SK-N-SH (cell line): ENCODE results near the gene PXMP4. TPM values are rescaled to one million over a fixed set of nuclear protein-coding genes. Genes with fewer than 3 reads are reported as not detected.

ENCODE experiments used
- CTCF ChIA-PET: fragments of 300-600, 350-600 bp; formaldehyde crosslinking; extraction: SDS; loops from one replicate; lab custom pipeline; 2021; lab: Yijun Ruan, JAX
- POLR2A ChIA-PET: fragments of 350-600 bp; sonication (Branson Sonifier 250); formaldehyde crosslinking; extraction: SDS; loops from one replicate; lab custom pipeline; 2020; ENCODE audit warnings: antibody characterized with exemption, inconsistent platforms; lab: Yijun Ruan, JAX
- DNase-seq: peaks from one replicate; pipeline ENCODE4 v3.0.0; 2012
- H2AFZ ChIP-seq: fragments of 200-600 bp; sonication (generic); 2 replicates; pipeline ENCODE4 v1.8.1; 2016; ENCODE audit warnings: antibody characterized with exemption, mild to moderate bottlenecking, low read depth
- H3F3A ChIP-seq: fragments of 200-600 bp; sonication (generic); replicated peaks from 2 replicates; pipeline ENCODE3; 2016; ENCODE audit warnings: antibody characterized with exemption, mild to moderate bottlenecking; ENCODE audit not compliant: insufficient read depth
- H3K27ac ChIP-seq, 2 experiments: fragments of 200-500 bp in 1 of 2; fragments of 200-600 bp in 1 of 2; sonication (Bioruptor generic) in 1 of 2; sonication (generic), shearing (Covaris generic) in 1 of 2; 2 replicates each; pipeline versions ENCODE4 v1.5.1 to v1.6.1; 2014 to 2016; ENCODE audit warnings: low read depth in 2 of 2, inconsistent platforms in 1 of 2, low read length in 1 of 2, mild to moderate bottlenecking in 1 of 2, mixed read lengths in 1 of 2
- H3K27me3 ChIP-seq: fragments of 200-600 bp; sonication (generic), shearing (Covaris generic); 2 replicates; pipeline ENCODE4 v1.6.1; 2016; ENCODE audit warnings: mixed run types; ENCODE audit not compliant: insufficient read depth
- H3K36me3 ChIP-seq, 2 experiments: fragments of 200-500 bp in 1 of 2; fragments of 200-600 bp in 1 of 2; sonication (Bioruptor generic) in 1 of 2; sonication (generic) in 1 of 2; replicated peaks in 1 of 2; 2 replicates each; pipeline versions ENCODE3 to v1.5.1; 2014 to 2016; ENCODE audit warnings: low read length in 1 of 2, mild to moderate bottlenecking in 1 of 2; ENCODE audit not compliant: insufficient read depth in 2 of 2, control insufficient read depth in 1 of 2
- H3K4me1 ChIP-seq, 2 experiments: fragments of 200-500 bp in 1 of 2; fragments of 200-600 bp in 1 of 2; sonication (Bioruptor generic) in 1 of 2; sonication (generic), shearing (Covaris generic) in 1 of 2; 2 replicates each; pipeline versions ENCODE4 v1.5.1 to v1.6.1; 2014 to 2016; ENCODE audit warnings: low read depth in 1 of 2, low read length in 1 of 2, mixed run types in 1 of 2; ENCODE audit not compliant: insufficient read depth in 2 of 2, control insufficient read depth in 1 of 2
- H3K4me2 ChIP-seq: fragments of 200-600 bp; sonication (generic), shearing (Covaris generic); 2 replicates; pipeline ENCODE4 v1.6.1; 2017; ENCODE audit warnings: mixed run types
- H3K4me3 ChIP-seq, 2 experiments: fragments of 200-500 bp in 1 of 2; fragments of 200-600 bp in 1 of 2; sonication (Bioruptor generic) in 1 of 2; sonication (generic), shearing (Covaris generic) in 1 of 2; 2 replicates each; pipeline versions ENCODE4 v1.5.1 to v1.8.1; 2014 to 2016; ENCODE audit warnings: low read depth in 2 of 2, inconsistent platforms in 1 of 2, low read length in 1 of 2, mild to moderate bottlenecking in 1 of 2, mixed read lengths in 1 of 2, moderate library complexity in 1 of 2
- H3K79me2 ChIP-seq: fragments of 200-600 bp; sonication (generic); 2 replicates; pipeline ENCODE4 v1.8.1; 2017; ENCODE audit warnings: mild to moderate bottlenecking; ENCODE audit not compliant: insufficient read depth
- H3K9ac ChIP-seq: fragments of 200-600 bp; sonication (generic); 2 replicates; pipeline ENCODE4 v1.6.1; 2017; ENCODE audit warnings: mixed run types
- H3K9me2 ChIP-seq: fragments of 200-600 bp; sonication (generic); 2 replicates; pipeline ENCODE4 v1.6.1; 2017; ENCODE audit warnings: mixed run types
- H3K9me3 ChIP-seq: fragments of 200-600 bp; sonication (generic); 2 replicates; pipeline ENCODE4 v1.6.1; 2017; ENCODE audit warnings: mixed run types, mild to moderate bottlenecking, moderate library complexity
- H4K20me1 ChIP-seq: fragments of 200-600 bp; sonication (generic); 2 replicates; pipeline ENCODE4 v1.6.1; 2017; ENCODE audit warnings: mild to moderate bottlenecking, mixed run types; ENCODE audit not compliant: insufficient read depth
- CTCF ChIP-seq: fragments of 200-600 bp; sonication (generic); IDR thresholded peaks from 2 replicates; pipeline ENCODE4 v1.6.1; 2017; ENCODE audit warnings: antibody characterized with exemption, mild to moderate bottlenecking, moderate library complexity
- EP300 ChIP-seq, 2 experiments: IDR thresholded peaks; 2 replicates each; pipeline versions ENCODE4 v1.4.0 to v1.6.1; 2012; ENCODE audit warnings: borderline replicate concordance in 1 of 2, low read depth in 1 of 2, low read length in 1 of 2
- EZH2phosphoT487 ChIP-seq: fragments of 200-600 bp; sonication (generic); IDR thresholded peaks from 2 replicates; pipeline ENCODE4 v1.6.1; 2017; ENCODE audit warnings: low read depth, mixed run types, mild to moderate bottlenecking, antibody characterized with exemption, moderate library complexity, borderline replicate concordance
- FOSL2 ChIP-seq: IDR thresholded peaks from 2 replicates; pipeline ENCODE4 v1.4.0; 2012; ENCODE audit warnings: low read depth, mild to moderate bottlenecking, moderate library complexity, borderline replicate concordance
- FOXJ3 ChIP-seq: sonication (generic); formaldehyde crosslinking; IDR thresholded peaks from 2 replicates; pipeline ENCODE4 v1.5.1; 2020; ENCODE audit warnings: mild to moderate bottlenecking, missing genetic modification reagents
- FOXM1 ChIP-seq: IDR thresholded peaks from 2 replicates; pipeline ENCODE4 v1.4.0; 2012; ENCODE audit warnings: low read depth, mild to moderate bottlenecking
- GABPA ChIP-seq: IDR thresholded peaks from 2 replicates; pipeline ENCODE4 v1.4.0; 2012; ENCODE audit warnings: low read depth, mild to moderate bottlenecking
- GATA2 ChIP-seq: sonication (generic); formaldehyde crosslinking; IDR thresholded peaks from 2 replicates; pipeline ENCODE4 v1.5.0; 2020; ENCODE audit warnings: mild to moderate bottlenecking, missing genetic modification reagents
- JUND ChIP-seq: IDR thresholded peaks from 2 replicates; pipeline ENCODE4 v1.4.0; 2012
- MEF2A ChIP-seq: IDR thresholded peaks from 2 replicates; pipeline ENCODE4 v1.4.0; 2012; ENCODE audit warnings: low read depth, borderline replicate concordance
- MXI1 ChIP-seq: IDR thresholded peaks from 2 replicates; pipeline ENCODE4 v1.6.1; 2012; ENCODE audit warnings: mild to moderate bottlenecking, low read depth, low read length, improper control_type of control experiment
- NFIC ChIP-seq: IDR thresholded peaks from 2 replicates; pipeline ENCODE4 v1.4.0; 2012; ENCODE audit warnings: borderline replicate concordance
- POLR2AphosphoS5 ChIP-seq: IDR thresholded peaks from 2 replicates; pipeline ENCODE4 v1.6.1; 2012; ENCODE audit warnings: low read depth, low read length
- RAD21 ChIP-seq: IDR thresholded peaks from 2 replicates; pipeline ENCODE4 v1.6.1; 2012; ENCODE audit warnings: mild to moderate bottlenecking, low read length
- REST ChIP-seq: IDR thresholded peaks from 2 replicates; pipeline ENCODE4 v1.6.1; 2012; ENCODE audit warnings: mild to moderate bottlenecking, low read depth, low read length, moderate library complexity
- RFX5 ChIP-seq: IDR thresholded peaks from 2 replicates; pipeline ENCODE4 v1.6.1; 2012; ENCODE audit warnings: mild to moderate bottlenecking, improper control_type of control experiment, low read length
- RXRA ChIP-seq: IDR thresholded peaks from 2 replicates; pipeline ENCODE4 v1.4.0; 2012; ENCODE audit warnings: low read depth, mild to moderate bottlenecking, borderline replicate concordance
- TCF12 ChIP-seq: IDR thresholded peaks from 2 replicates; pipeline ENCODE4 v1.4.0; 2012
- USF2 ChIP-seq: fragments of 150-350 bp; IDR thresholded peaks from 2 replicates; pipeline ENCODE4 v1.6.1; 2017; ENCODE audit warnings: antibody characterized with exemption, low read length, low read depth, borderline replicate concordance
- YY1 ChIP-seq: IDR thresholded peaks from 2 replicates; pipeline ENCODE4 v1.4.0; 2012; ENCODE audit warnings: low read depth, mild to moderate bottlenecking
- ZBTB33 ChIP-seq: IDR thresholded peaks from 2 replicates; pipeline ENCODE4 v1.4.0; 2012; ENCODE audit warnings: low read depth, borderline replicate concordance
- WGBS: methylation state at CpG from one replicate; pipeline ENCODE4 v1.1.6; 2017; ENCODE audit warnings: low lambda C conversion rate; 5-methylcytosine and 5-hydroxymethylcytosine counted together
- polyA plus RNA-seq, 3 experiments: library from polyadenylated mRNA; depleted of rRNA; stranded (reverse); fragments of >200 nt; gene quantifications; 2 replicates each; pipeline ENCODE4 v1.2.3, GENCODE V29; 2012

The PXMP4 gene
- polyA plus RNA-seq, 1 of the 3 experiments (the other 2 are of a cell fraction) = 5.6 TPM

- H3K4me3 ChIP-seq = no peak overlapping the region
- H3K79me2 ChIP-seq = no peaks in the 10 kb centered on the region
- no peaks in the 10 kb centered on the region for H3K9me3 ChIP-seq
- WGBS = 98% methylated on average over 7 of the region's 9 CpGs
- no peak for TF ChIP-seq ZBTB33
- no peak for TF ChIP-seq EP300 (IDR thresholded peaks at IDR 0.05; ENCODE audit: borderline replicate concordance in 1 of 2, low read depth in 1 of 2, low read length in 1 of 2)
- TF ChIP-seq RFX5 = no peak
- no peak for TF ChIP-seq EZH2phosphoT487
- TF ChIP-seq REST = no peak
- no peak for TF ChIP-seq JUND
- TF ChIP-seq RXRA = no peak
- no peak for TF ChIP-seq MEF2A
- no peak for TF ChIP-seq MXI1
- no peak for TF ChIP-seq TCF12
- no peak for DNase-seq
- no peaks in the 10 kb centered on the region for H3K9me2 ChIP-seq
- no peaks in the 10 kb centered on the region for H3K36me3 ChIP-seq
- H3K9ac ChIP-seq = no peak overlapping the region
- H2AFZ ChIP-seq = no peak overlapping the region
- no peaks in the 10 kb centered on the region for H3K4me1 ChIP-seq
- no peaks in the 10 kb centered on the region for H3F3A ChIP-seq
- H3K4me2 ChIP-seq = no peak overlapping the region
- no peaks in the 10 kb centered on the region for H4K20me1 ChIP-seq
- no peaks in the 10 kb centered on the region for H3K27me3 ChIP-seq
- CTCF ChIA-PET = interaction anchor here (1.8 kb wide), 1 partner anchor 26 kb away, joined by 5 read pairs; no protein-coding TSS in a partner anchor
- H3K27ac ChIP-seq = no peak overlapping the region
- POLR2A ChIA-PET = no interaction called here
These were observed 46.6 kb upstream of the PXMP4 start for GRCh38 chr20:33766686-33767085.

- CTCF ChIA-PET = interaction anchor here (1.8 kb wide), 1 partner anchor 27 kb away, joined by 5 read pairs; no protein-coding TSS in a partner anchor
- Histone ChIP-seq H3K9ac (no peak overlapping the region), H3K79me2 (no peaks in the 10 kb centered on the region), H3K27ac (no peak overlapping the region), H4K20me1 (no peaks in the 10 kb centered on the region), H3K4me2 (no peak overlapping the region), H3K4me1 (no peaks in the 10 kb centered on the region), H3K27me3 (no peaks in the 10 kb centered on the region), H3K9me3 (no peaks in the 10 kb centered on the region), H2AFZ (no peak overlapping the region), H3K36me3 (no peaks in the 10 kb centered on the region), H3K9me2 (no peaks in the 10 kb centered on the region), H3F3A (no peaks in the 10 kb centered on the region), H3K4me3 (no peak overlapping the region)
- POLR2A ChIA-PET = no interaction called here
- WGBS = 94% methylated on average over 5 of the region's 5 CpGs
- no peak for DNase-seq
- TF ChIP-seq RXRA (no peak), FOSL2 (no peak), GATA2 (CRISPR knock-in tag) (no peak), EP300 (IDR thresholded peaks at IDR 0.05; ENCODE audit: borderline replicate concordance in 1 of 2, low read depth in 1 of 2, low read length in 1 of 2) (no peak), CTCF (no peak), USF2 (no peak), RAD21 (no peak), FOXJ3 (CRISPR knock-in tag) (no peak), GABPA (no peak), POLR2AphosphoS5 (no peak), FOXM1 (no peak), NFIC (no peak), YY1 (no peak), TCF12 (no peak)
These were observed 45.5 kb upstream of the PXMP4 start for GRCh38 chr20:33765592-33765991.
